ENCODE results near the gene LRRC8C. TPM values are rescaled to one million over a fixed set of nuclear protein-coding genes. Genes with fewer than 3 reads are reported as not detected.

Gene LRRC8C
- total RNA-seq, 2 donors from 2014 or later = 9.0 to 11.5 TPM

DNA sequence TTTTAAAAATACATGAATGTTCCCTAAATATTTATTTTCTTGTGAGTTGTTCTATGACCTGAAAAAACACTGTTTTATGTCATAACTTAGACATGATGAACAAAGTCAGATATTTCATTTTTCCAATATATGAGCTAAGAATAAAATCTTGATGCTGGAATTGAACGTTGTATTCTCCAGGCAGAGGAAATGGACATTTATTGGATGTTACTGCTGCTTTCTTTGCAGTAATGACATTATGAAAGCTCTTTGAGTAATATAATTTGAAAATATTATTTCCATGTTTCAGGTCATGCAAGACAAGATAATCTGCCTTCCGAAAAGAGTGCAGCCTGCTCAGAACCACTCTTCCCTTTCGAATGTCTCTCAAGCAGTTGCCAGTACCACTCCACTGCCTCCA is 79.5 kb downstream of the LRRC8C start:
- TF ChIP-seq, protein P1, sequence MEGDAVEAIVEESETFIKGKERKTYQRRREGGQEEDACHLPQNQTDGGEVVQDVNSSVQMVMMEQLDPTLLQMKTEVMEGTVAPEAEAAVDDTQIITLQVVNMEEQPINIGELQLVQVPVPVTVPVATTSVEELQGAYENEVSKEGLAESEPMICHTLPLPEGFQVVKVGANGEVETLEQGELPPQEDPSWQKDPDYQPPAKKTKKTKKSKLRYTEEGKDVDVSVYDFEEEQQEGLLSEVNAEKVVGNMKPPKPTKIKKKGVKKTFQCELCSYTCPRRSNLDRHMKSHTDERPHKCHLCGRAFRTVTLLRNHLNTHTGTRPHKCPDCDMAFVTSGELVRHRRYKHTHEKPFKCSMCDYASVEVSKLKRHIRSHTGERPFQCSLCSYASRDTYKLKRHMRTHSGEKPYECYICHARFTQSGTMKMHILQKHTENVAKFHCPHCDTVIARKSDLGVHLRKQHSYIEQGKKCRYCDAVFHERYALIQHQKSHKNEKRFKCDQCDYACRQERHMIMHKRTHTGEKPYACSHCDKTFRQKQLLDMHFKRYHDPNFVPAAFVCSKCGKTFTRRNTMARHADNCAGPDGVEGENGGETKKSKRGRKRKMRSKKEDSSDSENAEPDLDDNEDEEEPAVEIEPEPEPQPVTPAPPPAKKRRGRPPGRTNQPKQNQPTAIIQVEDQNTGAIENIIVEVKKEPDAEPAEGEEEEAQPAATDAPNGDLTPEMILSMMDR (IDR thresholded peaks at IDR 0.05) = no peak
- no peak overlapping the region for H3K4me3 ChIP-seq
- no peaks in the 10 kb centered on the region for H3K4me1 ChIP-seq
- no peak overlapping the region for H3K27ac ChIP-seq
- DNase-seq (ENCODE audit: low spot score) = no peak
- no peaks in the 10 kb centered on the region for H3K27me3 ChIP-seq
- peaks cover 19% of the 10 kb centered on the region for H3K36me3 ChIP-seq
- no peaks in the 10 kb centered on the region for H3K9me3 ChIP-seq

DNA sequence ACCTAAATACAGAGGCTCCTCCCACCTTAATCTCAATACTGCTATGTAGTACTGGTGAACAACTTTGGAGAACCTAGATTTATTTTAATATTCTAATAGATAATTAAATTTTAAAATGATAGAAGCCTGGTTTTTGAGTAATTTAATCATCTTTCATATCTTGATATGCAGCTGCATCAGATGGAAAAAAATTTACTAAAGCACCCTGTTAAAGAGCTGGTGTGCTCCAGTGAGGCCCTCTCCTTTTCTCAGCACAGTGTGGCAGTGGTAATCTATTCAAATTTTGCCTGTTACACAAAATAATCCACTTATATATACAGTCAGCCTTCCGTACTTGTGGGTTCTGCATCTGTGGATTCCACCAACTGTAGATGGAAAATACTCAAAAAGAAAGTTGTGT is 82.8 kb downstream of the LRRC8C start:
- Histone ChIP-seq H3K36me3 (peaks cover 19% of the 10 kb centered on the region), H3K9me3 (no peaks in the 10 kb centered on the region), H3K27me3 (no peaks in the 10 kb centered on the region), H3K4me3 (no peak overlapping the region), H3K4me1 (peaks cover 0 to 24% of the 10 kb centered on the region in 2 donors), H3K27ac (no peak overlapping the region)
- TF ChIP-seq, protein P1 (IDR thresholded peaks at IDR 0.05) = no peak
- DNase-seq (ENCODE audit: low spot score) = no peak

DNA sequence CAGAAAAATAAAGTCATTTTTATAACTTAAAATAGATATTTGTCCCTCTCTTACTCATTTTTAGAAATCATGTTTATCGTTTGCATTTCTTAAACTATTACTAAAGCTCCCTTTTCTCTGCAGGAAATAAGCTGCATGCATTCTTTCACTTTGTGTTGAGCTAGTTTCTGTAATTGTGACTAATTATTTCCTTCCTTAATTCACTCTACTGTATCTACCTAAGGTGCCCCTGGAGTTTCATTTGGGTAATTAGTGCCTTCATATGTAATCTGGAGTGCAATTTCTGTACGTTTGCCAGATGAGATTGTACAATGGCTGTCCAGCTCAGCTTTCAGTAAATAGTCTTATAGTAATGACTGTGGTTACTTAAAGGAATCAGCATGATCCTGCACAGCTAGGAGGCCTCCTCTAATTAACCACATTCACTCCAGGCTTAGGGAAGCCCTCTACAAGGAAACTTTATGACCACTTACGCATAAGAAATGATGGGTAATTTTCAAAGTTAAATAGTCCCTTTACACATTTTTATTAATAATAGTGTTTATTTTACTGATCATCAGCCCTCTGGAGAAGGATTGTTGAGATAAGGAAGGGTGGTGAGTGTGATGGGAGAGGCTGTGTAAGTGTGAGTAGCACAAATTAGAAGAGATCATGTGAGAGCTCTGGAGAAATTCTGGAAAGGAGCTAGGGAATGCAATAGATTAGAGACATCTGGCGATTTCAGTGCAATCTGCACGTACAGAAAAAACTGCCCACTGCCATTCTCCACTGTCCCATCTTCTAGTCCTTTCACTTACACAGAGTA is 86.8 kb downstream of the LRRC8C start:
- Histone ChIP-seq H3K4me1 (peaks cover 0 to 39% of the 10 kb centered on the region in 2 donors), H3K27me3 (no peaks in the 10 kb centered on the region), H3K36me3 (peaks cover under 1% of the 10 kb centered on the region), H3K9me3 (no peaks in the 10 kb centered on the region), H3K4me3 (no peak overlapping the region), H3K27ac (peak overlapping the region in 1 of 2 donors; percentile 36)
- DNase-seq (ENCODE audit: low spot score) = no peak
- TF ChIP-seq, protein P1 (IDR thresholded peaks at IDR 0.05) = no peak

DNA sequence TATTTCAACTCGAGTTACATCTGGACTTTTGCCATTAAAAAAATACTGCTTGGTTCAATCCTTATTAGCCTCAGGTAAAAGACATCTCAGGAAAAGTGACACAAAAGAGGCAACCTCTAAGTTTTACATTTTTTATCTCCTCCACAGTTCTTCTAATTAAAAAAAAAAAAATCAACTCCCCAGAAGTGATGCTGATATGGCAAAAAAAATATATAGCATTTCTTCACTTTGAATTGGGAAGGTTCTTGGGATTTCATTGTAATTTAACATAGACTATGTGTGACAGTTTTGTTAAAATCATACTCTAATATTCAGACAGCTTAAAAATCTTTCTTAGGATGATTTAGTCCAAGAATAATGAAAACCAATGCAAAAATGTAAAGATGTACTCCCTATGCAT is 87.9 kb downstream of the LRRC8C start:
- no peaks in the 10 kb centered on the region for H3K9me3 ChIP-seq
- no peaks in the 10 kb centered on the region for H3K36me3 ChIP-seq
- TF ChIP-seq, protein P1 (IDR thresholded peaks at IDR 0.05) = no peak

DNA sequence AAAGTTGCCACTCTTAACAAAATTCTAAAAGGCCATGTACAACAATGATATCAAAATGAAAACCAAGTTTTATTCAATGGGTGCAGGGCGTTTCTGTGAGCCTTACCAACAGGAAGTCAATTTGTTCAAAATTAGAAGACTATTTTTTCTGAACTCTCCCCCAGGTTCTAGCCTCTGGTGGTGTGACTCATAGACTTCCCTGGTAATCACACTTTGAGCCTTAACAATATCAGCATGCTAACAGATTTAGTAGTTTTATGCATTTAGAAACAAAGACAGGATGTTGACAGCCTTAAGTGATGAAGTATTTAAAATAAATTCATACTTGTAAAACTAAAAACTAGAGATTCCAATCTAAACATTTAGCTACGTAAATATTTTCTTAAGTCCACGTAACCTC is 88.4 kb downstream of the LRRC8C start:
- DNase-seq (ENCODE audit: low spot score) = no peak
- H3K4me1 ChIP-seq = peaks cover 0 to 53% of the 10 kb centered on the region in 2 donors
- no peaks in the 10 kb centered on the region for H3K36me3 ChIP-seq
- no peak overlapping the region for H3K4me3 ChIP-seq
- TF ChIP-seq, protein P1 (IDR thresholded peaks at IDR 0.05) = no peak
- peak overlapping the region; percentile 30 to 47 for H3K27ac ChIP-seq
- no peaks in the 10 kb centered on the region for H3K9me3 ChIP-seq
- no peaks in the 10 kb centered on the region for H3K27me3 ChIP-seq

More for the DNA sequence above, 87.9 kb downstream of the LRRC8C start:
- DNase-seq (ENCODE audit: low spot score) = no peak
- Histone ChIP-seq H3K27ac (peak overlapping the region in 1 of 2 donors; percentile 30), H3K4me1 (peaks cover 0 to 50% of the 10 kb centered on the region in 2 donors), H3K4me3 (no peak overlapping the region), H3K27me3 (no peaks in the 10 kb centered on the region)
